IMR-90 (cell line): ENCODE data around the gene PCDHGA2.

Source experiments
- CEBPB ChIP-seq: IDR thresholded peaks from 2 replicates; pipeline ENCODE4 v1.6.1; 2012; ENCODE audit warnings: low read depth, low read length, improper control_type of control experiment
- CHD1 ChIP-seq: IDR thresholded peaks from 2 replicates; pipeline ENCODE4 v1.6.1; 2012; ENCODE audit warnings: low read depth, low read length, improper control_type of control experiment
- CTCF ChIP-seq: conservative IDR thresholded peaks from 2 replicates; pipeline ENCODE4 v1.5.1; 2012; ENCODE audit warnings: mild to moderate bottlenecking, low read depth, low read length, improper control_type of control experiment
- MAZ ChIP-seq: IDR thresholded peaks from 2 replicates; pipeline ENCODE4 v1.6.1; 2012; ENCODE audit warnings: low read depth, mild to moderate bottlenecking, low read length, improper control_type of control experiment, moderate library complexity, borderline replicate concordance
- MXI1 ChIP-seq: IDR thresholded peaks from 2 replicates; pipeline ENCODE4 v1.6.1; 2012; ENCODE audit warnings: low read depth, mild to moderate bottlenecking, low read length, moderate library complexity, borderline replicate concordance
- POLR2A ChIP-seq: IDR thresholded peaks from 2 replicates; pipeline ENCODE4 v1.6.1; 2012; ENCODE audit warnings: mild to moderate bottlenecking, low read depth, low read length
- RAD21 ChIP-seq: IDR thresholded peaks from 2 replicates; pipeline ENCODE4 v1.6.1; 2012; ENCODE audit warnings: low read length, improper control_type of control experiment
- SMC3 ChIP-seq: fragments of 150-350 bp; IDR thresholded peaks from 2 replicates; pipeline ENCODE4 v1.6.1; 2016; ENCODE audit warnings: low read depth, mild to moderate bottlenecking, antibody characterized with exemption, low read length, moderate library complexity

GRCh38 chr5:141388661-141389060 lies 50.1 kb downstream of the PCDHGA2 start:
- no peak for TF ChIP-seq CTCF
- no peak for TF ChIP-seq POLR2A
- TF ChIP-seq CEBPB, result peak; percentile 95
- TF ChIP-seq RAD21, result no peak
- no peak for TF ChIP-seq SMC3
- no peak for TF ChIP-seq MXI1
- TF ChIP-seq MAZ, result no peak
- no peak for TF ChIP-seq CHD1
